GM10266 (cell line): Measurements from ENCODE around the gene FLYWCH1.

Source experiments
- DNase-seq: peaks from one replicate; pipeline ENCODE4 v3.0.0; 2012; ENCODE audit errors: extremely low spot score
- TF ChIP-seq, protein P1 (sequence below): IDR thresholded peaks from 2 replicates; pipeline ENCODE4 v1.5.1; 2012; ENCODE audit warnings: mild to moderate bottlenecking, low read depth; ENCODE audit not compliant: control insufficient read depth, insufficient read depth; ENCODE audit errors: missing control alignments

Gene FLYWCH1, protein sequence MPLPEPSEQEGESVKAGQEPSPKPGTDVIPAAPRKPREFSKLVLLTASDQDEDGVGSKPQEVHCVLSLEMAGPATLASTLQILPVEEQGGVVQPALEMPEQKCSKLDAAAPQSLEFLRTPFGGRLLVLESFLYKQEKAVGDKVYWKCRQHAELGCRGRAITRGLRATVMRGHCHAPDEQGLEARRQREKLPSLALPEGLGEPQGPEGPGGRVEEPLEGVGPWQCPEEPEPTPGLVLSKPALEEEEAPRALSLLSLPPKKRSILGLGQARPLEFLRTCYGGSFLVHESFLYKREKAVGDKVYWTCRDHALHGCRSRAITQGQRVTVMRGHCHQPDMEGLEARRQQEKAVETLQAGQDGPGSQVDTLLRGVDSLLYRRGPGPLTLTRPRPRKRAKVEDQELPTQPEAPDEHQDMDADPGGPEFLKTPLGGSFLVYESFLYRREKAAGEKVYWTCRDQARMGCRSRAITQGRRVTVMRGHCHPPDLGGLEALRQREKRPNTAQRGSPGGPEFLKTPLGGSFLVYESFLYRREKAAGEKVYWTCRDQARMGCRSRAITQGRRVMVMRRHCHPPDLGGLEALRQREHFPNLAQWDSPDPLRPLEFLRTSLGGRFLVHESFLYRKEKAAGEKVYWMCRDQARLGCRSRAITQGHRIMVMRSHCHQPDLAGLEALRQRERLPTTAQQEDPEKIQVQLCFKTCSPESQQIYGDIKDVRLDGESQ

DNA sequence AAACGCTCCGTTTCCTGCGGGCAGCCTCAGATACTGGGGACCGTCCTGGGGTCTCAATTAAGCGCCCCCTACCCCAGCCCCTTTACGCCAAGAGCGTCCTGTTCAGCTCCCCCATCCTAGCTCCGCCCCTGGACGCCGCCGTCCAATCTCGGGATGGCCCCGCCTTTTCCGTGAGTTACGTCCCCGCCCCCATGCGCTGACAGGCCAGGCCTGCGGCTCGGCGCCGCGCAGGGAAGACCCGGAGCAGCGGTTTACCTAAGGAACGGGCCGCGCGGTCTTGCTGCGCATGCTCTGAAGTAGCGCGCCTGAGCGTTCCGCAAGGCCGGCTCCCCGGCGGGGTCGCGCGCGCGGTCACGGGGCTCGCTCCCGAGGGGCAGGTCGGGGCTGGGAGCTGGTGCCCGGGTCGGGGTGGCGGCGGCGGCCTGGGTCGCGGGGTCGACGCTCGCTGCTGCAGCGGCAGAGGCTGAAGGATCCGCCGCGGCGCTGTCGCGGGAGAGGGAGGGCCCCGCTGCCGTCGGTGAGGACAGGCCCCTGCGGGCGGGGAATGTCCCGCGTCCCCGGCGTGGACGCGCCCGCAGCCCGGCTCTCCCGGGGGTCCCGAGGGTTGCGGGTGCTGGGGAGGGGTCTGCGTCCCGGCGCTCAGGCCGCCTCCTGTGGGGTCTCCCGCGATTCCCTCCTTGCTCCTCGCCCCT, at the start of gene FLYWCH1:
Gene FLYWCH1 (plus strand): TSS at position 294 of the 692 bp plus-strand sequence. CDS start 17,755 bp downstream, outside the sequence.
- TF ChIP-seq, protein P1, sequence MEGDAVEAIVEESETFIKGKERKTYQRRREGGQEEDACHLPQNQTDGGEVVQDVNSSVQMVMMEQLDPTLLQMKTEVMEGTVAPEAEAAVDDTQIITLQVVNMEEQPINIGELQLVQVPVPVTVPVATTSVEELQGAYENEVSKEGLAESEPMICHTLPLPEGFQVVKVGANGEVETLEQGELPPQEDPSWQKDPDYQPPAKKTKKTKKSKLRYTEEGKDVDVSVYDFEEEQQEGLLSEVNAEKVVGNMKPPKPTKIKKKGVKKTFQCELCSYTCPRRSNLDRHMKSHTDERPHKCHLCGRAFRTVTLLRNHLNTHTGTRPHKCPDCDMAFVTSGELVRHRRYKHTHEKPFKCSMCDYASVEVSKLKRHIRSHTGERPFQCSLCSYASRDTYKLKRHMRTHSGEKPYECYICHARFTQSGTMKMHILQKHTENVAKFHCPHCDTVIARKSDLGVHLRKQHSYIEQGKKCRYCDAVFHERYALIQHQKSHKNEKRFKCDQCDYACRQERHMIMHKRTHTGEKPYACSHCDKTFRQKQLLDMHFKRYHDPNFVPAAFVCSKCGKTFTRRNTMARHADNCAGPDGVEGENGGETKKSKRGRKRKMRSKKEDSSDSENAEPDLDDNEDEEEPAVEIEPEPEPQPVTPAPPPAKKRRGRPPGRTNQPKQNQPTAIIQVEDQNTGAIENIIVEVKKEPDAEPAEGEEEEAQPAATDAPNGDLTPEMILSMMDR = no peak
- DNase-seq = peak; percentile 97

DNA sequence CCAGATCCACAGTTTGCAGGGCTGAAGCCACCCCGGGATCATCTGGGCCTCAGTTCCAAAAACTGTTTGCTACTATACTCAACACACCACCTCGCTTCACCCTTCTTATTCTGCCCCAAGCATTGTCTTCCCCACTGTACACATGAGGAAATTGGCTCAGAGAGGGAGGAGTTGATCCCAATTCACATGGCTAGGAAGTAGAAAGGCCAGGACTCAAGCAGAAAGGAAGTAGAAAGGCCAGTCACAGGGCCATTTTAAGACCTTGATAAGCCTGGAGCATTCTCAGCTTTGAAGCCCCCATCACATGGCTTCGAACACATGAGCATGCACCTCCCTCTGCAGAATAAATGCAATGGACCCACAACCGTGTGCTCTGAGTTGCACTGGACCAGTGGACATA, 46.1 kb upstream of the FLYWCH1 start:
- DNase-seq = no peak
- TF ChIP-seq, protein P1 = no peak

DNA sequence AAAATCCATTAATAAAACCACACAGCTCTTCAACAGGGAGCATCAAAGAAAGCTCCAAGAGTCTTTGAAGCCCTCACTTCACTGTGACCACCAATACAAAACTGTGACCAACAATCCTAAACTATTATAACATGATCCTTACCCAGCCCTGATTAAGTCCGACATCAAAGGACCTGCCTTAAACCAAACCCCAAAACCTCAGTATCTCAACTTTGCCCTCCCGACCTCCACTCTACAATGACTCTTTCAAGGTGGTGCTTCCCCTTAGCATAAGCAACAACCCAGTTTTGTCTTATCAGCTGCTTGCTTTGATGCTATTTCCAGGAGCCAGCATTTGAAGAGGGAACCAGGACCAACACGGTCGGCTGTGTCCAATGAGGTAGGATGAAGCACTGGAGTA, 45.3 kb upstream of the FLYWCH1 start:
- TF ChIP-seq, protein P1 = no peak
- DNase-seq = no peak

DNA sequence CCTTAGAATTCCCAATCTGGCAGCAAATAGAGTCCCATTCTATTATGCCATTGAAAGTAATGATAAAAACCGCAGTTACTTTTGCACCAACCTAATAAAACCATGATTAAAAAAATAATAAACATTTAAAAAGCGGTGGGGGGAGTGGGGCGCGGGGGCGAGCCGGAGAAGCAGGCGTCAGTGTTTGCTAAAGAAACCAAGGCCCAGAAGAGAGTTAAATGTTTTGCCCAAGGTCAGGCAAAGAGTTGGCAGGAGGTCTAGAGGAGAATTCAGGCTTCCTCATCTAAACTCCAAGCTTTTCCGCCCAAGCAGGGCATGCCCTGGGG, 44.1 kb upstream of the FLYWCH1 start:
- DNase-seq = no peak
- TF ChIP-seq, protein P1 = no peak

DNA sequence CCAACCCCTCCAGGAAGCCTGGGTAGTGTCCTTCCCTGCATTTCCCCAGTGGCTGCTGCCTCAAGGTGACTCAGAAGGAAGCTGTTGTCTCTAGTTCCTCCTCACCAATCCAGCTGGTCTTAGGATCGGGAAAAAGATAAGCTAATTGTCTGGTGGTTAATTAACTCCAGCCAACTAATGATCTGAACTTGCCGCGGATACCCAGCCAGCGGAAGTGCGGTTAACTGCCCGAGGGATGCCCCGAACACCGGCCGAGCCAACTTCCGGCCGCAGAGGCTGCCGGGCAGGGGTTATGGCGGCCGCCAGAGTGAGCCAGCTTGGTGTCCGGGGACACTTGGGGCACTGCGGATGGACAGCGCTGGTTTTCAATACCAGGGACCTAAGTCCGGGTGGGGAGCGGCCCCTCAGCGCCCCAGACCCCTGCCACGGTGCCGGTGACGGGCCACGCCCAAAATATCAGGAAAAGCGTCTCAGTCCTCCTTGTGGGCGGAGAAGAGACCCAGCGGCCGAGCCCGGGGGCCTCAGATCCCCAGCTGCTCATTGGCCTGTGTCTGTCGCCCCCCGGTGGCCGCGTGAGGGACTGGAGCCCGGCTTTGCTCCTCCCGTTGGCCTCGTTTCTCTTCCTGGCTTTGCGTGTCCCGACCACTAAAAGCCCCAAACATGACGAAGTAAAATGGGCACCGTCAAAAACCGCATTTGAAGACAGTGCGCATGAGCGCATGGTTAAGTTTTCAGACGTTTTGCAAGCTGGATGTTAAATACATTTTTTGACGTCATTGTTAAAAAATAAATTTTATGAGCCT, 43.5 kb upstream of the FLYWCH1 start:
- peak; percentile 97 for DNase-seq
- TF ChIP-seq, protein P1 = peak; percentile 97

DNA sequence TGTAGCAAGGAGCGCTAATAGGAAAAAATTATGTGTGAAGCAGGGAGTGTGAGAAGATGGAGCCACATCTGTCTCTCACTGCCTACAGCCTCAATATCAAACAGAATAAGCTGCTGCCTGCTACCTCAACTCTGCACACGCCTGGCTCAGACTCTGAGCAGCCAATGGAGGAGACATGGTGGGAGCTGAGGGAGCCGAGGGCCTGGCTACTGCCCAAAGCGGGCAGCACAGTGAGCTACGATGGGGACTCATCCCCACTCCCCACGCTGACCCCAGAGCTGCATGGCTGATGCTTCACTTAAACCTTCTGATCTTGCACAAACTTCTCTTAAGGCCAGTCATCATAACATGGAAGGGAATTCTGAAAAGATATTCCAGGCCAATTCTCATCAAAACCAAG, 39.8 kb upstream of the FLYWCH1 start:
- DNase-seq = no peak
- TF ChIP-seq, protein P1 = no peak
